Measurements from ENCODE around the gene OOEP.

DNA sequence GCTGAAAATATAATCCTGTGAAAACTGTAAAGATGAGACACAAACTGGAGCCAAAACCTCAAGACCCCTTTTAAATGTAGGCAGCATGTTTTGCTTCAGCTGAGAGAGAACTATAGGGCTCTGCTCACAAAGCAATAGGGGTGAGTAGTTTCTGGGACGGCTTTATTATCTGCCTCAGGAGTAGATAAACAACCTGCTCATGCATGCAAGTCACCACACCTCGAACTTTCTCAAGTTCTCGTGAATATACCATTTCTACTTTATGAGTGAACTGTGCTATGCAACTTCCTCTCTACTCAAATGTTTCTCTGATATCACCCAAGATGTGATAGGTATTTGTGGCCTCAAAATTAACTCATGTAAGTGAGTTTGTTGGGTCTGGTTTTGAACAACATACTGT lies 7.5 kb upstream of the OOEP start:
- TF ChIP-seq EZH2 (IDR thresholded peaks at IDR 0.05) = no peak
- TF ChIP-seq, protein P1, sequence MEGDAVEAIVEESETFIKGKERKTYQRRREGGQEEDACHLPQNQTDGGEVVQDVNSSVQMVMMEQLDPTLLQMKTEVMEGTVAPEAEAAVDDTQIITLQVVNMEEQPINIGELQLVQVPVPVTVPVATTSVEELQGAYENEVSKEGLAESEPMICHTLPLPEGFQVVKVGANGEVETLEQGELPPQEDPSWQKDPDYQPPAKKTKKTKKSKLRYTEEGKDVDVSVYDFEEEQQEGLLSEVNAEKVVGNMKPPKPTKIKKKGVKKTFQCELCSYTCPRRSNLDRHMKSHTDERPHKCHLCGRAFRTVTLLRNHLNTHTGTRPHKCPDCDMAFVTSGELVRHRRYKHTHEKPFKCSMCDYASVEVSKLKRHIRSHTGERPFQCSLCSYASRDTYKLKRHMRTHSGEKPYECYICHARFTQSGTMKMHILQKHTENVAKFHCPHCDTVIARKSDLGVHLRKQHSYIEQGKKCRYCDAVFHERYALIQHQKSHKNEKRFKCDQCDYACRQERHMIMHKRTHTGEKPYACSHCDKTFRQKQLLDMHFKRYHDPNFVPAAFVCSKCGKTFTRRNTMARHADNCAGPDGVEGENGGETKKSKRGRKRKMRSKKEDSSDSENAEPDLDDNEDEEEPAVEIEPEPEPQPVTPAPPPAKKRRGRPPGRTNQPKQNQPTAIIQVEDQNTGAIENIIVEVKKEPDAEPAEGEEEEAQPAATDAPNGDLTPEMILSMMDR (IDR thresholded peaks at IDR 0.05) = no peak
